GM23338 (cell line): ENCODE measurements around the gene SHISAL2A. TPM values are rescaled to one million over a fixed set of nuclear protein-coding genes. Genes with fewer than 3 reads are reported as not detected.
A peak's percentile ranks its signal among the peaks of the same experiment; 100 is the strongest.

Experiments used
- ATAC-seq: fragments of 200-7000 bp; cut with Tn5 transposase; 3 replicates; pipeline ENCODE4 v1.9.1; 2020
- DNase-seq: peaks from one replicate; pipeline ENCODE4 v3.0.0-alpha.2; 2015; ENCODE audit warnings: low spot score
- H2AFZ ChIP-seq: fragments of 200-600 bp; sonication (generic); 2 replicates; pipeline ENCODE4 v1.8.0; 2016; ENCODE audit warnings: antibody characterized with exemption, mild to moderate bottlenecking, moderate library complexity
- H3F3A ChIP-seq: fragments of 200-600 bp; sonication (generic); replicated peaks from 2 replicates; pipeline ENCODE4 v1.8.0; 2017; ENCODE audit warnings: antibody characterized with exemption, mixed run types, low read depth
- H3K27ac ChIP-seq: fragments of 200-600 bp; sonication (generic); 2 replicates; pipeline ENCODE4 v1.6.1; 2016; ENCODE audit warnings: low read depth
- H3K27me3 ChIP-seq: fragments of 200-600 bp; sonication (generic); 2 replicates; pipeline ENCODE4 v1.8.0; 2016; ENCODE audit warnings: mild to moderate bottlenecking, mixed run types, moderate library complexity; ENCODE audit not compliant: insufficient read depth
- H3K36me3 ChIP-seq: fragments of 200-600 bp; sonication (generic); 2 replicates; pipeline ENCODE4 v1.8.0; 2016; ENCODE audit warnings: mild to moderate bottlenecking; ENCODE audit not compliant: insufficient read depth
- H3K4me1 ChIP-seq: fragments of 200-600 bp; sonication (generic); 2 replicates; pipeline ENCODE4 v1.8.0; 2016; ENCODE audit warnings: mild to moderate bottlenecking, moderate library complexity; ENCODE audit not compliant: insufficient read depth
- H3K4me2 ChIP-seq: fragments of 200-600 bp; sonication (generic); 2 replicates; pipeline ENCODE4 v1.7.1; 2017; ENCODE audit warnings: mixed run types
- H3K4me3 ChIP-seq: fragments of 200-600 bp; sonication (generic); 2 replicates; pipeline ENCODE4 v1.6.1; 2016; ENCODE audit warnings: mixed run types
- H3K79me2 ChIP-seq: fragments of 200-600 bp; sonication (generic); replicated peaks from 2 replicates; pipeline ENCODE4 v1.8.0; 2017; ENCODE audit warnings: mild to moderate bottlenecking; ENCODE audit not compliant: insufficient read depth
- H3K9me2 ChIP-seq: fragments of 200-600 bp; sonication (generic); 2 replicates; pipeline ENCODE4 v1.8.0; 2017; ENCODE audit not compliant: insufficient read depth
- H4K20me1 ChIP-seq: fragments of 200-600 bp; sonication (generic); replicated peaks from 2 replicates; pipeline ENCODE4 v1.8.0; 2017; ENCODE audit warnings: mild to moderate bottlenecking; ENCODE audit not compliant: insufficient read depth
- H3K27ac Mint-ChIP-seq: 2 replicates; pipeline ENCODE4 v1.8.0; 2020; ENCODE audit warnings: inconsistent platforms, mild to moderate bottlenecking, moderate library complexity, mixed read lengths
- H3K27me3 Mint-ChIP-seq: 3 replicates; pipeline ENCODE4 v1.8.0; 2022; ENCODE audit warnings: low read depth, mild to moderate bottlenecking, moderate library complexity, mixed read lengths, inconsistent platforms; ENCODE audit not compliant: insufficient read depth, poor library complexity
- H3K36me3 Mint-ChIP-seq: 3 replicates; pipeline ENCODE4 v1.8.0; 2021; ENCODE audit warnings: low read depth, mild to moderate bottlenecking, inconsistent platforms, moderate library complexity, mixed read lengths
- H3K4me1 Mint-ChIP-seq: 3 replicates; pipeline ENCODE4 v1.8.0; 2020; ENCODE audit warnings: mild to moderate bottlenecking, inconsistent platforms, mixed read lengths
- H3K4me3 Mint-ChIP-seq: 3 replicates; pipeline ENCODE4 v1.8.0; 2021; ENCODE audit warnings: moderate library complexity, mild to moderate bottlenecking, inconsistent platforms, mixed read lengths
- H3K9me3 Mint-ChIP-seq: 3 replicates; pipeline ENCODE4 v1.8.0; 2020; ENCODE audit warnings: moderate library complexity, mild to moderate bottlenecking, inconsistent platforms, mixed read lengths
- EZH2phosphoT487 ChIP-seq: fragments of 200-600 bp; sonication (generic); IDR thresholded peaks from one replicate; pipeline ENCODE4 v1.8.1; 2018; ENCODE audit warnings: antibody characterized with exemption; ENCODE audit not compliant: unreplicated experiment
- JUNB ChIP-seq: IDR thresholded peaks from one replicate; pipeline ENCODE4 v1.6.1; 2016; ENCODE audit warnings: antibody characterized with exemption; ENCODE audit not compliant: unreplicated experiment
- STAT1 ChIP-seq: IDR thresholded peaks from one replicate; pipeline ENCODE4 v1.6.1; 2016; ENCODE audit warnings: antibody characterized with exemption; ENCODE audit not compliant: unreplicated experiment
- ZNF114 ChIP-seq: fragments of 250-450 bp; sonication (Bioruptor Pico); IDR thresholded peaks from 2 replicates; pipeline ENCODE4 v1.5.0; 2020; ENCODE audit warnings: mild to moderate bottlenecking, moderate library complexity
- ZNF331 ChIP-seq: fragments of 250-450 bp; sonication (Bioruptor Pico); IDR thresholded peaks from 2 replicates; pipeline ENCODE4 v1.5.0; 2020; ENCODE audit warnings: low read depth, mild to moderate bottlenecking, moderate library complexity
- polyA plus RNA-seq: library from polyadenylated mRNA; unstranded; fragments of >200 nt; fragmentation: Nextera tagmentation; extraction: Ambion mirVana; gene quantifications from 2 replicates; pipeline ENCODE4 v1.2.1, GENCODE V29; 2016
- total RNA-seq: library from RNA; depleted of rRNA; stranded (reverse); fragments of >200 nt; shearing (Covaris generic); gene quantifications from 2 replicates; pipeline ENCODE4 v1.2.3, GENCODE V29; 2014
- TF ChIP-seq, protein P1 (sequence below): IDR thresholded peaks from one replicate; pipeline ENCODE4 v1.6.1; 2018; ENCODE audit warnings: antibody characterized with exemption; ENCODE audit not compliant: unreplicated experiment
- TF ChIP-seq, protein P2 (sequence below): IDR thresholded peaks from 2 replicates; pipeline ENCODE4 v1.6.1; 2016; ENCODE audit warnings: antibody characterized with exemption
- TF ChIP-seq, protein P3 (sequence below): fragments of 250-450 bp; sonication (Bioruptor Pico); IDR thresholded peaks from 2 replicates; pipeline ENCODE4 v1.5.0; 2020; ENCODE audit warnings: mild to moderate bottlenecking, moderate library complexity
- TF ChIP-seq, protein P4 (sequence below), 2 experiments: fragments of 200-600 bp in 1 of 2; sonication (generic) in 1 of 2; conservative IDR thresholded peaks; 2 replicates each; pipeline versions ENCODE4 v1.5.1 to v1.6.1; 2016 to 2017; ENCODE audit warnings: antibody characterized with exemption in 2 of 2, low read depth in 2 of 2, mild to moderate bottlenecking in 2 of 2, moderate library complexity in 1 of 2

The SHISAL2A gene
- total and polyA plus RNA-seq, 2 experiments from 2014 or later: 0.10 to 1.2 TPM

DNA sequence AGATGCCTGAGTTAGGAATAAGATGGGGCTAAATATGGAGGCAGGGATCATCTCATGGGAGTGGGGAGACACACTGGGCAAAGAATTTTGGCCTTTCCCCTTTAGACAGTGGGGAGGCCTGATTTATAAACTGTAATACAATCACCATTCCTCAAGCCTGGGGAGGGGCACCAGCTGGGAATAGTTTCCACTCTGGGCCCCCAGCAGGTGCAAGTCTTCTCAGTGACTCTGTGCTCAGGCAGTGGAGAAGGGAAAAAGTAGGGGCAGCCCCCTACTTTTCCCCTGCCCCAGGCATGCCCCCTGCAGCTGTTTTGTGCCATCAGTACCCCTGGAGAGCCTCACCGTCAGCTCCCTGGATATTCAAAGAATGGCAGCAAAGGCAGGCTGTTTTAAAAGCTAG, 46.1 kb downstream of the SHISAL2A start:
- Histone ChIP-seq H3K79me2 (no peaks in the 10 kb centered on the region), H3K27me3 (no peaks in the 10 kb centered on the region), H4K20me1 (no peaks in the 10 kb centered on the region; the same call in 1 of the 2 replicates), H3K4me3 (no peak overlapping the region), H3K27ac (0 out of 2 replicates have a peak overlapping the region, but pooled peaks have one; percentile 39), H2AFZ (no peak overlapping the region), H3K4me1 (no peaks in the 10 kb centered on the region; the same call in 1 of the 2 replicates), H3K4me2 (no peak overlapping the region), H3F3A (no peaks in the 10 kb centered on the region), H3K36me3 (no peaks in the 10 kb centered on the region), H3K9me2 (no peaks in the 10 kb centered on the region)
- TF ChIP-seq ZNF114 (CRISPR knock-in tag): no peak
- TF ChIP-seq, protein P1, sequence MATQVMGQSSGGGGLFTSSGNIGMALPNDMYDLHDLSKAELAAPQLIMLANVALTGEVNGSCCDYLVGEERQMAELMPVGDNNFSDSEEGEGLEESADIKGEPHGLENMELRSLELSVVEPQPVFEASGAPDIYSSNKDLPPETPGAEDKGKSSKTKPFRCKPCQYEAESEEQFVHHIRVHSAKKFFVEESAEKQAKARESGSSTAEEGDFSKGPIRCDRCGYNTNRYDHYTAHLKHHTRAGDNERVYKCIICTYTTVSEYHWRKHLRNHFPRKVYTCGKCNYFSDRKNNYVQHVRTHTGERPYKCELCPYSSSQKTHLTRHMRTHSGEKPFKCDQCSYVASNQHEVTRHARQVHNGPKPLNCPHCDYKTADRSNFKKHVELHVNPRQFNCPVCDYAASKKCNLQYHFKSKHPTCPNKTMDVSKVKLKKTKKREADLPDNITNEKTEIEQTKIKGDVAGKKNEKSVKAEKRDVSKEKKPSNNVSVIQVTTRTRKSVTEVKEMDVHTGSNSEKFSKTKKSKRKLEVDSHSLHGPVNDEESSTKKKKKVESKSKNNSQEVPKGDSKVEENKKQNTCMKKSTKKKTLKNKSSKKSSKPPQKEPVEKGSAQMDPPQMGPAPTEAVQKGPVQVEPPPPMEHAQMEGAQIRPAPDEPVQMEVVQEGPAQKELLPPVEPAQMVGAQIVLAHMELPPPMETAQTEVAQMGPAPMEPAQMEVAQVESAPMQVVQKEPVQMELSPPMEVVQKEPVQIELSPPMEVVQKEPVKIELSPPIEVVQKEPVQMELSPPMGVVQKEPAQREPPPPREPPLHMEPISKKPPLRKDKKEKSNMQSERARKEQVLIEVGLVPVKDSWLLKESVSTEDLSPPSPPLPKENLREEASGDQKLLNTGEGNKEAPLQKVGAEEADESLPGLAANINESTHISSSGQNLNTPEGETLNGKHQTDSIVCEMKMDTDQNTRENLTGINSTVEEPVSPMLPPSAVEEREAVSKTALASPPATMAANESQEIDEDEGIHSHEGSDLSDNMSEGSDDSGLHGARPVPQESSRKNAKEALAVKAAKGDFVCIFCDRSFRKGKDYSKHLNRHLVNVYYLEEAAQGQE: no peak
- Mint-ChIP-seq H3K36me3 (peaks cover 3% of the 10 kb centered on the region; the same call in 2 of the 3 replicates), H3K4me1 (peaks cover 24% of the 10 kb centered on the region), H3K27me3 (peaks cover 8% of the 10 kb centered on the region), H3K27ac (no peak overlapping the region), H3K4me3 (no peak overlapping the region), H3K9me3 (no peaks in the 10 kb centered on the region)
- ATAC-seq (peak; percentile 77), DNase-seq (no peak)

DNA sequence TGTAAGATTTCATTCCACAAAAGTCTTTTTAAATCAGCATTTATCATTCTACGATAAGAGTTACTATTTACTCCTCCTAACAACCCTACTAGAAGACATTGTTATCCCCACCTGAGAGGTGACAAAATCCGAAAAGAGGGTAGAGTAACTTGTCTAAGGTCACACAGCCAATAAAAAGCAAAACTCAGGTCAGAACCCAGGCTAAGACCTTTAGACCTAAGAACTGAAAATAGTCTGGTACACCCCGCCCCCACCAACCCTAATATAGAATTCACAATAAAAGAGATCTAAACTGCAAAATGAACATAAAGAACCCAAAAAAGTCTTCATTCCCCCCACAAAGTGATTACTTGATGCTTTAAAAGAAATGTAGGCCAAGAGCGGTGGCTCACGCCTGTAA, 46.5 kb downstream of the SHISAL2A start:
- H3K27me3 Mint-ChIP-seq: peaks cover 8% of the 10 kb centered on the region
- H3K4me1 Mint-ChIP-seq: peaks cover 24% of the 10 kb centered on the region
- H2AFZ ChIP-seq: no peak overlapping the region
- H3K4me3 ChIP-seq: no peak overlapping the region
- H3K4me2 ChIP-seq: no peak overlapping the region
- no peaks in the 10 kb centered on the region for H3K9me2 ChIP-seq
- H3K27ac Mint-ChIP-seq: 0 out of 2 replicates have a peak overlapping the region, but pooled peaks have one; percentile 54
- no peaks in the 10 kb centered on the region; the same call in 1 of the 2 replicates for H3K4me1 ChIP-seq
- H3K36me3 Mint-ChIP-seq: peaks cover 4% of the 10 kb centered on the region; the same call in 2 of the 3 replicates
- DNase-seq (no peak), ATAC-seq (no peak)
- H3F3A ChIP-seq: no peaks in the 10 kb centered on the region
- H3K9me3 Mint-ChIP-seq: no peaks in the 10 kb centered on the region
- no peaks in the 10 kb centered on the region for H3K36me3 ChIP-seq
- no peak overlapping the region for H3K4me3 Mint-ChIP-seq
- no peaks in the 10 kb centered on the region for H3K27me3 ChIP-seq
- no peaks in the 10 kb centered on the region for H3K79me2 ChIP-seq
- 0 out of 2 replicates have a peak overlapping the region, but pooled peaks have one; percentile 39 for H3K27ac ChIP-seq
- no peaks in the 10 kb centered on the region; the same call in none of the 2 replicates for H4K20me1 ChIP-seq
- no peak for TF ChIP-seq EZH2phosphoT487
- no peak for TF ChIP-seq JUNB
- TF ChIP-seq, protein P2, sequence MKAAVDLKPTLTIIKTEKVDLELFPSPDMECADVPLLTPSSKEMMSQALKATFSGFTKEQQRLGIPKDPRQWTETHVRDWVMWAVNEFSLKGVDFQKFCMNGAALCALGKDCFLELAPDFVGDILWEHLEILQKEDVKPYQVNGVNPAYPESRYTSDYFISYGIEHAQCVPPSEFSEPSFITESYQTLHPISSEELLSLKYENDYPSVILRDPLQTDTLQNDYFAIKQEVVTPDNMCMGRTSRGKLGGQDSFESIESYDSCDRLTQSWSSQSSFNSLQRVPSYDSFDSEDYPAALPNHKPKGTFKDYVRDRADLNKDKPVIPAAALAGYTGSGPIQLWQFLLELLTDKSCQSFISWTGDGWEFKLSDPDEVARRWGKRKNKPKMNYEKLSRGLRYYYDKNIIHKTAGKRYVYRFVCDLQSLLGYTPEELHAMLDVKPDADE: no peak
- no peak for TF ChIP-seq ZNF331 (CRISPR knock-in tag)
- no peak for TF ChIP-seq STAT1
- TF ChIP-seq, protein P3, sequence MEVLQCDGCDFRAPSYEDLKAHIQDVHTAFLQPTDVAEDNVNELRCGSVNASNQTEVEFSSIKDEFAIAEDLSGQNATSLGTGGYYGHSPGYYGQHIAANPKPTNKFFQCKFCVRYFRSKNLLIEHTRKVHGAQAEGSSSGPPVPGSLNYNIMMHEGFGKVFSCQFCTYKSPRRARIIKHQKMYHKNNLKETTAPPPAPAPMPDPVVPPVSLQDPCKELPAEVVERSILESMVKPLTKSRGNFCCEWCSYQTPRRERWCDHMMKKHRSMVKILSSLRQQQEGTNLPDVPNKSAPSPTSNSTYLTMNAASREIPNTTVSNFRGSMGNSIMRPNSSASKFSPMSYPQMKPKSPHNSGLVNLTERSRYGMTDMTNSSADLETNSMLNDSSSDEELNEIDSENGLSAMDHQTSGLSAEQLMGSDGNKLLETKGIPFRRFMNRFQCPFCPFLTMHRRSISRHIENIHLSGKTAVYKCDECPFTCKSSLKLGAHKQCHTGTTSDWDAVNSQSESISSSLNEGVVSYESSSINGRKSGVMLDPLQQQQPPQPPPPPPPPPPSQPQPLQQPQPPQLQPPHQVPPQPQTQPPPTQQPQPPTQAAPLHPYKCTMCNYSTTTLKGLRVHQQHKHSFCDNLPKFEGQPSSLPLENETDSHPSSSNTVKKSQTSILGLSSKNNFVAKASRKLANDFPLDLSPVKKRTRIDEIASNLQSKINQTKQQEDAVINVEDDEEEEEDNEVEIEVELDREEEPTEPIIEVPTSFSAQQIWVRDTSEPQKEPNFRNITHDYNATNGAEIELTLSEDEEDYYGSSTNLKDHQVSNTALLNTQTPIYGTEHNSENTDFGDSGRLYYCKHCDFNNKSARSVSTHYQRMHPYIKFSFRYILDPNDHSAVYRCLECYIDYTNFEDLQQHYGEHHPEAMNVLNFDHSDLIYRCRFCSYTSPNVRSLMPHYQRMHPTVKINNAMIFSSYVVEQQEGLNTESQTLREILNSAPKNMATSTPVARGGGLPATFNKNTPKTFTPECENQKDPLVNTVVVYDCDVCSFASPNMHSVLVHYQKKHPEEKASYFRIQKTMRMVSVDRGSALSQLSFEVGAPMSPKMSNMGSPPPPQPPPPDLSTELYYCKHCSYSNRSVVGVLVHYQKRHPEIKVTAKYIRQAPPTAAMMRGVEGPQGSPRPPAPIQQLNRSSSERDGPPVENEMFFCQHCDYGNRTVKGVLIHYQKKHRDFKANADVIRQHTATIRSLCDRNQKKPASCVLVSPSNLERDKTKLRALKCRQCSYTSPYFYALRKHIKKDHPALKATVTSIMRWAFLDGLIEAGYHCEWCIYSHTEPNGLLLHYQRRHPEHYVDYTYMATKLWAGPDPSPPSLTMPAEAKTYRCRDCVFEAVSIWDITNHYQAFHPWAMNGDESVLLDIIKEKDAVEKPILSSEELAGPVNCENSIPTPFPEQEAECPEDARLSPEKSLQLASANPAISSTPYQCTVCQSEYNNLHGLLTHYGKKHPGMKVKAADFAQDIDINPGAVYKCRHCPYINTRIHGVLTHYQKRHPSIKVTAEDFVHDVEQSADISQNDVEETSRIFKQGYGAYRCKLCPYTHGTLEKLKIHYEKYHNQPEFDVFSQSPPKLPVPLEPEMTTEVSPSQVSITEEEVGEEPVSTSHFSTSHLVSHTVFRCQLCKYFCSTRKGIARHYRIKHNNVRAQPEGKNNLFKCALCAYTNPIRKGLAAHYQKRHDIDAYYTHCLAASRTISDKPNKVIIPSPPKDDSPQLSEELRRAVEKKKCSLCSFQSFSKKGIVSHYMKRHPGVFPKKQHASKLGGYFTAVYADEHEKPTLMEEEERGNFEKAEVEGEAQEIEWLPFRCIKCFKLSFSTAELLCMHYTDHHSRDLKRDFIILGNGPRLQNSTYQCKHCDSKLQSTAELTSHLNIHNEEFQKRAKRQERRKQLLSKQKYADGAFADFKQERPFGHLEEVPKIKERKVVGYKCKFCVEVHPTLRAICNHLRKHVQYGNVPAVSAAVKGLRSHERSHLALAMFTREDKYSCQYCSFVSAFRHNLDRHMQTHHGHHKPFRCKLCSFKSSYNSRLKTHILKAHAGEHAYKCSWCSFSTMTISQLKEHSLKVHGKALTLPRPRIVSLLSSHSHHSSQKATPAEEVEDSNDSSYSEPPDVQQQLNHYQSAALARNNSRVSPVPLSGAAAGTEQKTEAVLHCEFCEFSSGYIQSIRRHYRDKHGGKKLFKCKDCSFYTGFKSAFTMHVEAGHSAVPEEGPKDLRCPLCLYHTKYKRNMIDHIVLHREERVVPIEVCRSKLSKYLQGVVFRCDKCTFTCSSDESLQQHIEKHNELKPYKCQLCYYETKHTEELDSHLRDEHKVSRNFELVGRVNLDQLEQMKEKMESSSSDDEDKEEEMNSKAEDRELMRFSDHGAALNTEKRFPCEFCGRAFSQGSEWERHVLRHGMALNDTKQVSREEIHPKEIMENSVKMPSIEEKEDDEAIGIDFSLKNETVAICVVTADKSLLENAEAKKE (CRISPR knock-in tag): no peak
- TF ChIP-seq, protein P4, sequence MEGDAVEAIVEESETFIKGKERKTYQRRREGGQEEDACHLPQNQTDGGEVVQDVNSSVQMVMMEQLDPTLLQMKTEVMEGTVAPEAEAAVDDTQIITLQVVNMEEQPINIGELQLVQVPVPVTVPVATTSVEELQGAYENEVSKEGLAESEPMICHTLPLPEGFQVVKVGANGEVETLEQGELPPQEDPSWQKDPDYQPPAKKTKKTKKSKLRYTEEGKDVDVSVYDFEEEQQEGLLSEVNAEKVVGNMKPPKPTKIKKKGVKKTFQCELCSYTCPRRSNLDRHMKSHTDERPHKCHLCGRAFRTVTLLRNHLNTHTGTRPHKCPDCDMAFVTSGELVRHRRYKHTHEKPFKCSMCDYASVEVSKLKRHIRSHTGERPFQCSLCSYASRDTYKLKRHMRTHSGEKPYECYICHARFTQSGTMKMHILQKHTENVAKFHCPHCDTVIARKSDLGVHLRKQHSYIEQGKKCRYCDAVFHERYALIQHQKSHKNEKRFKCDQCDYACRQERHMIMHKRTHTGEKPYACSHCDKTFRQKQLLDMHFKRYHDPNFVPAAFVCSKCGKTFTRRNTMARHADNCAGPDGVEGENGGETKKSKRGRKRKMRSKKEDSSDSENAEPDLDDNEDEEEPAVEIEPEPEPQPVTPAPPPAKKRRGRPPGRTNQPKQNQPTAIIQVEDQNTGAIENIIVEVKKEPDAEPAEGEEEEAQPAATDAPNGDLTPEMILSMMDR (conservative IDR thresholded peaks at IDR 0.05; ENCODE audit: low read depth in 2 of 2): no peak
